K562 (cell line): Measurements from ENCODE around the gene HELZ. TPM values are rescaled to one million over a fixed set of nuclear protein-coding genes. Genes with fewer than 3 reads are reported as not detected.

ENCODE experiments used
- ATAC-seq: fragments of 200-7000 bp; cut with Tn5 transposase; 3 replicates; pipeline ENCODE4 v1.9.1; 2020; ENCODE audit warnings: moderate library complexity
- BruUV-seq: library from RNA; stranded (reverse); fragments of 400-500 nt; replicated peaks from 2 replicates; lab custom pipeline; 2021; lab: Mats Ljungman, UMichigan
- CTCF ChIA-PET: fragments of 300-600 bp; formaldehyde crosslinking; extraction: SDS; loops from one replicate; lab custom pipeline; 2021; ENCODE audit warnings: low intra/inter-chr PET ratio; lab: Yijun Ruan, JAX
- POLR2A ChIA-PET: fragments of 300-600, 350-650 bp; sonication (Branson Sonifier 250); formaldehyde crosslinking; extraction: SDS; loops from one replicate; lab custom pipeline; 2021; ENCODE audit warnings: antibody characterized with exemption, inconsistent platforms; lab: Yijun Ruan, JAX
- DNase-seq, 4 experiments: peaks; one replicate each; pipeline versions ENCODE4 v3.0.0 to v3.0.0-alpha.2; 2011 to 2018; ENCODE audit warnings: low spot score in 3 of 4, mixed read lengths in 3 of 4; ENCODE audit errors: extremely low read depth in 1 of 4
- FAIRE-seq: peaks from 2 replicates; lab custom pipeline; 2011; peaks lifted over from hg19 to GRCh38; lab: Jason Lieb, UNC
- H2AFZ ChIP-seq: 2 replicates; pipeline ENCODE4 v1.6.0; 2011; ENCODE audit warnings: low read depth, low read length, control low read depth, inconsistent platforms
- H3K27ac ChIP-seq: fragments of 200-600 bp; 3 replicates; pipeline ENCODE4 v1.8.0; 2011; ENCODE audit warnings: low read depth, mild to moderate bottlenecking, control low read depth, inconsistent platforms, low read length, moderate library complexity, mixed read lengths; ENCODE audit errors: extremely low read depth
- H3K27me3 ChIP-seq, 2 experiments: fragments of 300-600 bp in 1 of 2; 2 replicates in 1 of 2; 3 replicates in 1 of 2; pipeline versions ENCODE4 v1.6.0 to v1.8.0; 2011; ENCODE audit warnings: inconsistent platforms in 2 of 2, low read length in 2 of 2, mild to moderate bottlenecking in 1 of 2, mixed read lengths in 1 of 2, moderate library complexity in 1 of 2; ENCODE audit not compliant: control insufficient read depth in 2 of 2, insufficient read depth in 2 of 2
- H3K36me3 ChIP-seq: fragments of 300-600 bp; 3 replicates; pipeline ENCODE4 v1.8.0; 2011; ENCODE audit warnings: mild to moderate bottlenecking, low read length, inconsistent platforms; ENCODE audit not compliant: control insufficient read depth, insufficient read depth
- H3K4me1 ChIP-seq, 2 experiments: fragments of 200-600 bp in 1 of 2; replicated peaks in 1 of 2; 2 replicates in 1 of 2; 3 replicates in 1 of 2; pipeline versions ENCODE4 v1.5.1 to v1.8.0; 2011; ENCODE audit warnings: inconsistent platforms in 2 of 2, low read length in 2 of 2, mild to moderate bottlenecking in 1 of 2, mixed read lengths in 1 of 2, moderate library complexity in 1 of 2; ENCODE audit not compliant: control insufficient read depth in 2 of 2, insufficient read depth in 2 of 2
- H3K4me2 ChIP-seq: 2 replicates; pipeline ENCODE4 v1.6.1; 2011; ENCODE audit warnings: low read length, control low read depth, inconsistent platforms, mixed read lengths; ENCODE audit not compliant: insufficient read depth
- H3K4me3 ChIP-seq: fragments of 200-600 bp; sonication (generic), shearing (Covaris generic); 2 replicates; pipeline ENCODE4 v1.5.1; 2016; ENCODE audit warnings: control low read depth, inconsistent platforms
- H3K79me2 ChIP-seq: fragments of 200-600 bp; 3 replicates; pipeline ENCODE4 v1.8.0; 2011; ENCODE audit warnings: low read length, inconsistent platforms; ENCODE audit not compliant: control insufficient read depth, insufficient read depth
- H3K9ac ChIP-seq, 2 experiments: 2 replicates each; pipeline versions ENCODE4 v1.6.0 to v1.6.1; 2011; ENCODE audit warnings: low read depth in 2 of 2, low read length in 2 of 2, control low read depth in 1 of 2, inconsistent platforms in 1 of 2, mild to moderate bottlenecking in 1 of 2, mixed read lengths in 1 of 2; ENCODE audit not compliant: insufficient read depth in 1 of 2
- H3K9me1 ChIP-seq: one replicate; pipeline ENCODE4 v1.6.0; 2011; ENCODE audit warnings: inconsistent platforms, mild to moderate bottlenecking, low read length, moderate library complexity; ENCODE audit not compliant: control insufficient read depth, insufficient read depth
- H3K9me3 ChIP-seq: replicated peaks from 2 replicates; pipeline ENCODE4 v1.5.1; 2011; ENCODE audit warnings: low read depth, low read length, inconsistent platforms; ENCODE audit not compliant: control insufficient read depth, insufficient read depth
- H4K20me1 ChIP-seq: replicated peaks from 2 replicates; pipeline ENCODE4 v1.6.1; 2011; ENCODE audit warnings: low read length, inconsistent platforms, mixed read lengths; ENCODE audit not compliant: control insufficient read depth, insufficient read depth
- CBX3 ChIP-seq, 2 experiments: IDR thresholded peaks; 1 replicate in 1 of 2; 2 replicates in 1 of 2; pipeline ENCODE4 v1.6.1; 2012; ENCODE audit warnings: inconsistent platforms in 2 of 2, low read length in 2 of 2, borderline replicate concordance in 1 of 2, control low read depth in 1 of 2
- CBX5 ChIP-seq: IDR thresholded peaks from 2 replicates; pipeline ENCODE4 v1.6.1; 2014; ENCODE audit warnings: low read depth, borderline replicate concordance
- TRIM28 ChIP-seq: fragments of 450-650 bp; IDR thresholded peaks from 2 replicates; pipeline ENCODE4 v1.6.1; 2017
- ZMIZ1 ChIP-seq, 2 experiments: fragments of 150-350 bp in 1 of 2; IDR thresholded peaks; 2 replicates each; pipeline ENCODE4 v1.6.1; 2012 to 2016; ENCODE audit warnings: low read depth in 2 of 2, low read length in 2 of 2, mild to moderate bottlenecking in 1 of 2, moderate library complexity in 1 of 2
- ZNF133 ChIP-seq: fragments of 250-450 bp; sonication (Bioruptor Pico); IDR thresholded peaks from 2 replicates; pipeline ENCODE4 v1.4.0; 2020; ENCODE audit warnings: mild to moderate bottlenecking
- ZNF280A ChIP-seq: fragments of 450-650 bp; IDR thresholded peaks from 2 replicates; pipeline ENCODE4 v1.6.1; 2018; ENCODE audit warnings: mild to moderate bottlenecking, low read depth; ENCODE audit not compliant: partially characterized antibody
- WGBS: fragments of 100-300 bp; shearing (Covaris generic); methylation state at CpG from one replicate; pipeline ENCODE4 v1.1.6; 2016; ENCODE audit warnings: low coverage, mixed read lengths; ENCODE audit not compliant: insufficient coverage; ENCODE audit errors: missing lambda C conversion rate; 5-methylcytosine and 5-hydroxymethylcytosine counted together
- in situ Hi-C: fragments of 300-500 bp; cut with MboI; formaldehyde crosslinking; loops from 4 replicates; pipeline ENCODE4 v1.15.0; 2018; ENCODE audit warnings: inconsistent platforms, mixed read lengths
- intact Hi-C: fragments of 100-400 bp; cut with micrococcal nuclease; formaldehyde crosslinking; loops from 2 replicates; pipeline ENCODE4 v1.14.2; 2022
- polyA plus RNA-seq, 8 experiments: library from polyadenylated mRNA; depleted of rRNA in 4 of 8; stranded (reverse) in 5 of 8; unstranded in 3 of 8; fragments of >200 nt; fragmentation: Nextera tagmentation in 2 of 8; fragmentation: Illumina TruSeq in 1 of 8; extraction: Ambion mirVana in 2 of 8; extraction: Trizol in 1 of 8; gene quantifications; 2 replicates each; pipeline versions ENCODE4 v1.2.1 to v1.2.3, GENCODE V29; 2011 to 2014; ENCODE audit warnings: inconsistent platforms in 1 of 8, missing spikeins in 1 of 8
- total RNA-seq, 7 experiments: library from RNA; depleted of rRNA in 6 of 7; stranded (reverse); fragments of >200 nt in 6 of 7; fragmentation: Illumina TruSeq in 2 of 7; extraction: Trizol in 2 of 7; gene quantifications; 2 replicates each; pipeline versions ENCODE4 v1.2.1 to v1.2.3, GENCODE V29; 2011 to 2021; ENCODE audit warnings: low replicate concordance in 1 of 7

Gene HELZ
- total and polyA plus RNA-seq, 9 of the 15 experiments (the other 6 are each of a cell fraction or from before 2014, with no cell fraction given) = 5.2 to 39.8 (median 17.3) TPM

GRCh38 chr17:67049025-67049739, 195.8 kb downstream of the HELZ start:
- no peak overlapping the region for H2AFZ ChIP-seq
- no TSS peak for BruUV-seq
- H3K27ac ChIP-seq = no peak overlapping the region
- intact Hi-C loops = no loop called here
- no peak overlapping the region for H3K4me3 ChIP-seq
- DNase-seq = no peak
- CTCF ChIA-PET = no interaction called here
- no peaks in the 10 kb centered on the region for H4K20me1 ChIP-seq
- no peak for ATAC-seq
- WGBS = 2% methylated on average over 5 of the region's 5 CpGs
- peaks cover 20 to 44% of the 10 kb centered on the region in 2 experiments; a peak in 4 of 5 replicates for H3K27me3 ChIP-seq
- POLR2A ChIA-PET = interaction anchor here (0.6 kb wide), 1 partner anchor 27 kb away, joined by 3 read pairs; no protein-coding TSS in a partner anchor
- H3K4me1 ChIP-seq = peaks cover 0 to 4% of the 10 kb centered on the region in 2 experiments; a peak in 2 of 5 replicates
- H3K36me3 ChIP-seq = no peaks in the 10 kb centered on the region
- H3K79me2 ChIP-seq = no peaks in the 10 kb centered on the region
- no peak overlapping the region for H3K4me2 ChIP-seq
- in situ Hi-C loops = no loop called here
- H3K9me1 ChIP-seq = no peaks in the 10 kb centered on the region
- no peak for TF ChIP-seq ZMIZ1 (IDR thresholded peaks at IDR 0.05; ENCODE audit: low read depth in 2 of 2, low read length in 2 of 2)
- peak in 1 of 2 experiments; percentile 93; a peak in 2 of 3 replicates for TF ChIP-seq CBX3 (IDR thresholded peaks at IDR 0.05; ENCODE audit: borderline replicate concordance in 1 of 2, low read length in 2 of 2)
- TF ChIP-seq CBX5 = peak; percentile 77; the same call in 1 of the 2 replicates
- TF ChIP-seq ZNF133 (CRISPR knock-in tag) = no peak
- TF ChIP-seq TRIM28 = peak; percentile 91; the same call in 1 of the 2 replicates
- TF ChIP-seq ZNF280A = peak; percentile 69
- no peak overlapping the region for H3K9ac ChIP-seq
- FAIRE-seq = no peak
- H3K9me3 ChIP-seq = no peaks in the 10 kb centered on the region; the same call in 1 of the 2 replicates
